IPS-18c (cell line): ENCODE measurements around the gene PRKCD.

Experiments
- H3K4me3 ChIP-seq: 2 replicates; pipeline ENCODE4 v1.7.0; 2013; ENCODE audit warnings: low read depth, mild to moderate bottlenecking, low read length, moderate library complexity; ENCODE audit not compliant: insufficient read depth
- H3K9me3 ChIP-seq: one replicate; pipeline ENCODE4 v1.6.1; 2013; ENCODE audit warnings: mild to moderate bottlenecking, low read length, moderate library complexity; ENCODE audit not compliant: control insufficient read depth, insufficient read depth

The PRKCD gene

GRCh38 chr3:53215816-53216215 is 54.8 kb downstream of the PRKCD start:
- Histone ChIP-seq H3K4me3 (no peak overlapping the region), H3K9me3 (no peaks in the 10 kb centered on the region)

GRCh38 chr3:53216723-53217122 is 55.7 kb downstream of the PRKCD start:
- no peaks in the 10 kb centered on the region for H3K9me3 ChIP-seq

DNA sequence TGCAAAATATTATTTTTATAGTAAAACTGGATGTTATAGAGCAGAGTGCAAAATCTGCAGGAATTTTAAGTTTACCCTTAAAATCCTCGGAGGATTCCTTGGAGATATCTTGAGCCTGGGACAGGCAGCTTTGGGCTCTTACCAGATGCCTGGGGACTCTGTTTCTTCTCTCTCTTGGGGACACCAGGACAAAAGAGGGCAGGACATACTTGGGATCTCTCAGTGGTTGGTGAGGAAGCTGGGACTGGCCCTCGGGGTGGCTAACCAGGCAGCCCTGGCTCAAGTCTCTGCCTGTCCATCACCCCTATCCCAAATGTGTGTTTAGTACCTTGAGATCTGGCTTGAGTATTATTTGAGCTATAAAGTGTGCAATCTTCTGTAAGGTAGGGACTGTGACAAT is 56.2 kb downstream of the PRKCD start:
- Histone ChIP-seq H3K4me3 (no peak overlapping the region), H3K9me3 (no peaks in the 10 kb centered on the region)

More at GRCh38 chr3:53216723-53217122, 55.7 kb downstream of the PRKCD start:
- no peak overlapping the region for H3K4me3 ChIP-seq

DNA sequence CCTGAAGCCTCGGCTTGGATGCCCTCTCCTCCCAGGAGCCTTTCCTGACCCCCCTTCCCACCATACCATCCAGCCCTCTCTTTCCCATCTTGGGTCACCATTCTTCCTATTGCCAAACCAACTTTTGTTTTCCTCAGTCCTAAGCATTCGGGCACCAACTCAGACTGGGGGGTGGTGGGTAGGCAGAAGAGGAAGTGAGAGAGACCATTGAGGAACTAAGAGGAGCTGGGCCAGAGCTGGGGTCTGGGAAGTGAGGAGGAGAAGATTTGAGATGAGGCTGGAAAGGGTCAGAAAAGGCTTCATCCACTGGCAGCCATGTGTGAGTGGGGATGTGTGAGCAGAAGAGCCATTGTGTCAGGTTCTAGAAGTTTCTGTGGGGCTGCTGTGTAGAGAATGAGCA is 57.1 kb downstream of the PRKCD start:
- H3K4me3 ChIP-seq, result no peak overlapping the region
- no peaks in the 10 kb centered on the region for H3K9me3 ChIP-seq

GRCh38 chr3:53219895-53220483 is 59.0 kb downstream of the PRKCD start:
- Histone ChIP-seq H3K9me3 (no peaks in the 10 kb centered on the region), H3K4me3 (no peak overlapping the region)

DNA sequence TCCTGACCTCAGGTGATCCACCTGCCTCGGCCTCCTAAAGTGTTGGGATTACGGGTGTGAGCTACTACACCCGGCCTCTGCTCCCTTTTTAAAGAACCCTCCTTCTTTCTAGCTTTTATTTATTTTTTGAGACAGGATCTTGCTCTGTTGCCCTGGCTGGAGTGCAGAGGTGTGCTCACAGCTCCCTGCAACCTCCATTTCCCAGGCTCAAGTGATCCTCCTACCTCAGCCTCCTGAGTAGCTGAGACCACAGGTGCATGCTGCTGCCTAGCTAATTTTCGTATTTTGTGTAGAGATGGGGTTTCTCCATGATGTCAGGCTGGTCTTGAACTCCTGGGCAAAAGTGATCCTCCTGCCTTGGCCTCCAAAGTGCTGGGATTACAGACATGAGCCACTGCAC is 60.3 kb downstream of the PRKCD start:
- Histone ChIP-seq H3K4me3 (no peak overlapping the region), H3K9me3 (no peaks in the 10 kb centered on the region)

DNA sequence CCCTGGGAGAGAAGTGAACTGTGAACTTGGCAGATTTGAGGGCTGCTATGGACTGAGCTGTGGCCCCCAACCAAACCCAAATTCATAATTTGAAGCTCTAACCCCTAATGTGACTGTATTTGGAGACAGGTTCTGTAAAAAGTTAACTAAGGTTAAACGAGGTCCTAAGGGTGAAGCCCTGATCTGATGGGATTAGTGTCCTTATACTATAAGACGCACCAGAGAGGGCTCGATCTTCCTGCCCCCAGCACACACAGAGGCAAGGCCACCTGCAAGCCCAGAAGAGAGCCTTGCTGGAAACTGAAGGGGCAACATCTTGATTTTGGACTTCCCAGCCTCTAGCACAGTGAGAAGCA is 60.8 kb downstream of the PRKCD start:
- Histone ChIP-seq H3K4me3 (no peak overlapping the region), H3K9me3 (no peaks in the 10 kb centered on the region)

- Histone ChIP-seq H3K4me3 (no peak overlapping the region), H3K9me3 (no peaks in the 10 kb centered on the region)
Observed at GRCh38 chr3:53222183-53222901, 61.3 kb downstream of the PRKCD start.

GRCh38 chr3:53223025-53223424 is 62.0 kb downstream of the PRKCD start:
- no peaks in the 10 kb centered on the region for H3K9me3 ChIP-seq
- H3K4me3 ChIP-seq, result no peak overlapping the region

- H3K9me3 ChIP-seq, result no peaks in the 10 kb centered on the region
- H3K4me3 ChIP-seq, result no peak overlapping the region; the same call in 1 of the 2 replicates
Observed at GRCh38 chr3:53223541-53223966, 62.5 kb downstream of the PRKCD start.

DNA sequence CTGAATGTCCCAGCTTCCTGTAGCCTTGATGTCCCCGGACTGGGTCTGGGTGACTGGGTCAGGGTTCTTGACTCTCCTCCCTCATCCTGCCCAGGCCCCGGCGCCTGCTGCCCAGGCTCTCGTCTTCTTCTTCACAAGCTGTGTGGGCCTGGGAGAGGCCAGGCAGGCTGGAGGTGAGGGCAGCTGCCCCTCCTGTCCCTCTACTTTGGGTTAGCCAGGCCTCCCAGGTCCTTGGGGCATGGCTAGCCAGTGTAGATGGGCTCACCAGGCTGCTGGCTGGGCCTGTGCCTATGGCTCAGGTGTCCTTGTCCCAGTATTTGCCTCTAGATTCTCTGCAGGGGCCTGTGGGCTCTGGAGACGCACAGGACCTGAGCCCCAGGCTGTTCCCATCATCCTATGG is 63.0 kb downstream of the PRKCD start:
- Histone ChIP-seq H3K4me3 (no peak overlapping the region), H3K9me3 (no peaks in the 10 kb centered on the region)

- H3K4me3 ChIP-seq, result no peak overlapping the region
- no peaks in the 10 kb centered on the region for H3K9me3 ChIP-seq
Observed at GRCh38 chr3:53224536-53224935, 63.5 kb downstream of the PRKCD start.

DNA sequence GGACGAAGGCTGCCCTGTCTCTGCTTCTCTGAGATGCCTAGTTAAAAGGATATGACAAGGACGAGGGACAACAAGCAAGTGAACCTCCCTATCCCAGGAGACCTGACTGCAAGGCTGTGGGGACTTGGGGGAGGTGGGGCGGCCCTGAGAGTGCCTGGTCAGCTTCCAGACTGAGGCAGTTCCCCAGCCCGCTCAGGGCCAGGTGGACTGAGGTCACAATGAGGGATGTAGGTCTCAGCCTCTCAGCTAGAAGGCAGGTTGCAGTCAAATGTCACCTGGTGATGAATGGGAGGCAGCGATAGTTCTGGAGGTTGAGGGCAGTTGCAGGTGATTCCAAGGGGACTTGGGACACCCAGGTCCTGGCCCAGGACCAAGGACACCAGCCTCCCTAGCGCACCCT is 64.2 kb downstream of the PRKCD start:
- Histone ChIP-seq H3K9me3 (no peaks in the 10 kb centered on the region), H3K4me3 (no peak overlapping the region)

GRCh38 chr3:53225651-53226050 is 64.6 kb downstream of the PRKCD start:
- H3K4me3 ChIP-seq, result no peak overlapping the region

DNA sequence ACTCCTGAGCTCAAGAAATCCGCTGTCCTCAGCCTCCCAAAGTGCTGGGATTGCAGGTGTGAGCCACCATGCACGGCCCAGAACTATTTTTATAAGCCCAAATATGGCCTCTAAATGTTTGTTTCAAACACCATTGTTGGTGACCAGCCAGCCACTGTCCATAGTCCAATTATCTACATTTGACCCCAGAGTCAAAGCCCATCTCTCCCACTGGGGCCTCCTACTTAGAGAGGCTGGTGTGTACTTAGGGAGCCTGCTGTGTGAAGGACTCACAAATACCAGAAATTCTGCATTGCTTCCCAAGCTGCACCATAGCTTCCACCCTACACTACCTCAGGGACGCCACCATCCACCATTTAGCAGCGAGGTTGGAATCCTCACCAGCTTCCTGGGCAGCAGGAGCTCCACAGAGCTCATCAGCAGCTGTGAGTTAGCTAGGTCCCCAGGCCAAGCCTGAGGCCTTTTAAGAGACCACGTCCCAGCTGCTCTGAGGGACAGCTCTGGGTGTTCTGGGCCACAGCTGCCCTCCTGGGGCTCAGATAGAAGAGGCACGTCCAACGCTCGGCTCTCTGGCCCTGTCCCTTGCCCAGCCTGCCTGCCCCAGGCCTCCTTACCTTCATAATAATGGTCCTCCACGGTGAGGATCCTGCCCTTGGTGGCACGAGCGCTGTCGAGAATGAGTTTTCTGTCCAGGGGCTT is 65.3 kb downstream of the PRKCD start:
- Histone ChIP-seq H3K4me3 (no peak overlapping the region), H3K9me3 (no peaks in the 10 kb centered on the region)

More at GRCh38 chr3:53225651-53226050, 64.6 kb downstream of the PRKCD start:
- no peaks in the 10 kb centered on the region for H3K9me3 ChIP-seq

DNA sequence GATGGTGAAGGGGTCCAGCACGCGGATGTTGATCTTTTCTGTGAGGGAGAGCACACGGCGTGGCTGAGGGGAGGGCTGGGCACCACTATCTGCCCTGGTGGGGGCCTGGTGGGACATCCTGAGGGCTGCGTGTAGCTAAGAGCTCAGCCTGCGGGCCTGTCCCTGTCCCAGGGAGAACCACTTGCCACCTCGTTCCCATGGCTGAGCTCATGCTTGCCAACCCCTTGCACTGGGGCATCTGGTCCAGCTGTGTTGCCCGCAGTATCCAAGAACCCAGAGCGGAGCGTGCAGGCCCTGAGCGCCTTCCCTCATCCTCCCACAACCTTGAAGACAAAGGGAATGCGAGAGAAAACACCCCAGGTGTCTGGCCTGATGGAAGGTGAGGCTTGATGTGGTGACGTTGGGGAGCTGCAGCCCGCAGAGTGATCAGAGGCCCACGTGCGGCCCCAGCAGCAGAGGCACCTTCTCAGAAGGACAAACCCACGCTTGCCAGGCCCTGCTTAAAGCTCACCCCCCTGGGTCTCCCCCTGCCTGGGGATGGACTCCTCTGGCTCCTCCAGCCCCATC is 65.9 kb downstream of the PRKCD start:
- no peak overlapping the region for H3K4me3 ChIP-seq
- H3K9me3 ChIP-seq, result no peaks in the 10 kb centered on the region

DNA sequence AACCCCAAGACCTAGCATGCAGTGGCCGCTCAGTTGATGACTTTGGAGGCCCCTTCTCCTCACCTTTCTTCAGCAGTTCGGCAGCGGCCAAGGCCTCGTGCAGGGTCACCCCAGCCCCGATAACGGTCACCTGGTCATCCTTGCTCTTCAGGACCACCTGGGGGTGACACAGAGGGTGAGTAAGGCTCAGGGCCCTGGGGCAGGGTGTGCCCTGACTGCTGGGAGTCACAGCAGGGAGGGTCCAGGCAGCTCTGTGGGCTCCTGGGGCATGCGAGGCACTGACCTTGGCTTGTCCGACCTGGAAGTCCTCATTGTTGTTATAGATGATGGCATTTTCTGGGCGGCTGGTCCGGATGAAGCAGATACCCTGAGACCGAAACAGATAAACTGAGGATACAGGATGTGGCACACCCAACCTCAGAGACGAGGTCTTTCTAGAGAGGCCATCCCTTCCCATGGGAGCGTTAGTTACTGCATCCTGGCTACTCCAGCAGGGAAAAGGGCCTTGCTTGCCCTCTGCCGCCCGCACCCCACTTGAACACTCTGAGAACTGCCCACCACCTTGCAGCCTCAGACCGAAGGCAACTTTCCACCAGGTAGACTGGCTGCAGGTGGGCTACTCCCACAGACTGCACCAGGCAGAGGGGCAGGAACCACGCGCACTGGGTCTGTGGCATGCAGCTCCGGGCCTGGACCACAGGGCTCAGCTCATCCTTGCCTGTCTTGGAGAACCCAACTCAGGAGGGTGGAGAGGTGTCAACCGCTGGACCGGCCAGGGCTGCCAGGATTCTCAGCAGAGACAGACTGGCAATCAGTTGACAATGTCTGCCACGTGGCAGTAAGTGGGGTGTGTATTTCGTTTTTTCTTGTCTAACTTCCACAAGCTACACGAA is 67.2 kb downstream of the PRKCD start:
- no peaks in the 10 kb centered on the region for H3K9me3 ChIP-seq
- H3K4me3 ChIP-seq, result no peak overlapping the region
